H1 (cell line): ENCODE measurements around the gene HSDL2. TPM values are rescaled to one million over a fixed set of nuclear protein-coding genes. Genes with fewer than 3 reads are reported as not detected.

Experiments used
- BCL11A ChIP-seq, 2 experiments: IDR thresholded peaks; one replicate each; pipeline ENCODE4 v1.6.1; 2011; ENCODE audit warnings: low read depth in 2 of 2, low read length in 2 of 2, mild to moderate bottlenecking in 2 of 2
- CBX5 ChIP-seq: fragments of 300-800, 300-1000 bp; sonication (generic); IDR thresholded peaks from 2 replicates; pipeline ENCODE4 v1.7.1; 2016; ENCODE audit warnings: antibody characterized with exemption, low read length, low read depth
- CREB1 ChIP-seq: IDR thresholded peaks from 2 replicates; pipeline ENCODE4 v1.6.1; 2012; ENCODE audit warnings: inconsistent platforms
- JUND ChIP-seq: IDR thresholded peaks from 2 replicates; pipeline ENCODE4 v1.6.1; 2011; ENCODE audit warnings: mild to moderate bottlenecking, improper control_type of control experiment, low read length
- NANOG ChIP-seq: IDR thresholded peaks from 2 replicates; pipeline ENCODE4 v1.6.1; 2011; ENCODE audit warnings: low read length, low read depth, mild to moderate bottlenecking, inconsistent platforms; ENCODE audit not compliant: insufficient read depth, poor library complexity, severe bottlenecking
- POLR2A ChIP-seq, 2 experiments: IDR thresholded peaks; 1 replicate in 1 of 2; 2 replicates in 1 of 2; pipeline ENCODE4 v1.6.1; 2011; ENCODE audit warnings: low read depth in 2 of 2, low read length in 2 of 2, mild to moderate bottlenecking in 2 of 2; ENCODE audit errors: control extremely low read depth in 1 of 2
- RFX5 ChIP-seq: IDR thresholded peaks from 2 replicates; pipeline ENCODE4 v1.6.1; 2011; ENCODE audit warnings: low read depth, low read length, improper control_type of control experiment, borderline replicate concordance
- polyA plus RNA-seq, 7 experiments: library from polyadenylated mRNA; depleted of rRNA in 3 of 7; stranded (reverse) in 5 of 7; unstranded in 2 of 7; fragments of >200 nt in 5 of 7; fragments of 200-250 nt in 2 of 7; gene quantifications; 1 replicate in 5 of 7; 2 replicates in 1 of 7; 4 replicates in 1 of 7; pipeline versions ENCODE4 v1.2.1 to v1.2.3, GENCODE V29; 2011 to 2013; ENCODE audit warnings: missing spikeins in 2 of 7, mixed read lengths in 2 of 7
- total RNA-seq: library from RNA; stranded (reverse); fragmentation: NEBNext Ultra II Directional; extraction: Animal tissue kit (Norgen Biotek cat#: 25700); gene quantifications from 2 replicates; pipeline ENCODE4 v1.2.1, GENCODE V29; 2021
- TF ChIP-seq, protein P1 (sequence below): IDR thresholded peaks from 2 replicates; pipeline ENCODE4 v1.6.1; 2012; ENCODE audit warnings: inconsistent platforms
- TF ChIP-seq, protein P2 (sequence below): IDR thresholded peaks from 2 replicates; pipeline ENCODE4 v1.6.1; 2011; ENCODE audit warnings: low read length, improper control_type of control experiment

HSDL2 gene
- total and polyA plus RNA-seq, 2 of the 8 experiments (the other 6 are each of a cell fraction or from before 2014, with no cell fraction given): 6.6 to 15.4 TPM

DNA sequence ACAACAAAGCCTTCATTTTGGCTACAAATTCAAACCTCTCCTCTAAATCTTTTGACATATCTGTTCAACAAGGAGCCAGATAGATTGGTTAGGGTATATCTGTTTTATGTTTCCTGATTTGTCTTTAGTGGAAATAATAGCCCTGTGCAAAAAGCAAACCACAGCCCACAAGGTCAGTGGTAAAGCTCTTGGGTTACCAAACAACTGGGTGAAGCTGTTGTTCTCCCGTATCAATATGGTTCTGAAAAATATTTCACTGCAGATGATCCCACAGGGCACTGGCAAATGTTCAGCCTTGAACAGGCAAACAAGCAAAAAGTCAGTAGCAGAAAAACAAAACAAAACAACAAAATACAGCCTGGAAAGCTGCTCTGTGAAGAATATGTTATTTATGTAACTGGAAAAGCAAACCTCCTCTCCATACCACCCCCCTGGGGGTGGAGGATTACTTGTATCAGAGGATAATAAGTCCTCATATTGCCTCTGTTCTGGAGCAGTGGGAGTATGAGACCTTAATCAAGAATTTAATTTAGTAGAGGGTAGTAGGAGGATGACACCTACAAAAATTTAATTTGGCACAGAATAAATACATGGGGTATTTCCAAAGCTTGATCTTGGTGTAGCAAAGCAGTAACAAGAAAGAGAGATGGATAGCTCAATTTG, 25.7 kb upstream of the HSDL2 start (continued):
- TF ChIP-seq NANOG (no peak), JUND (no peak), BCL11A (IDR thresholded peaks at IDR 0.05; ENCODE audit: low read depth in 2 of 2, low read length in 2 of 2) (no peak), RFX5 (no peak), CREB1 (no peak), CBX5 (no peak), POLR2A (IDR thresholded peaks at IDR 0.05; ENCODE audit: control extremely low read depth in 1 of 2, low read depth in 2 of 2, low read length in 2 of 2) (no peak)
- TF ChIP-seq, protein P1, sequence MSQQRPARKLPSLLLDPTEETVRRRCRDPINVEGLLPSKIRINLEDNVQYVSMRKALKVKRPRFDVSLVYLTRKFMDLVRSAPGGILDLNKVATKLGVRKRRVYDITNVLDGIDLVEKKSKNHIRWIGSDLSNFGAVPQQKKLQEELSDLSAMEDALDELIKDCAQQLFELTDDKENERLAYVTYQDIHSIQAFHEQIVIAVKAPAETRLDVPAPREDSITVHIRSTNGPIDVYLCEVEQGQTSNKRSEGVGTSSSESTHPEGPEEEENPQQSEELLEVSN: no peak
- TF ChIP-seq, protein P2, sequence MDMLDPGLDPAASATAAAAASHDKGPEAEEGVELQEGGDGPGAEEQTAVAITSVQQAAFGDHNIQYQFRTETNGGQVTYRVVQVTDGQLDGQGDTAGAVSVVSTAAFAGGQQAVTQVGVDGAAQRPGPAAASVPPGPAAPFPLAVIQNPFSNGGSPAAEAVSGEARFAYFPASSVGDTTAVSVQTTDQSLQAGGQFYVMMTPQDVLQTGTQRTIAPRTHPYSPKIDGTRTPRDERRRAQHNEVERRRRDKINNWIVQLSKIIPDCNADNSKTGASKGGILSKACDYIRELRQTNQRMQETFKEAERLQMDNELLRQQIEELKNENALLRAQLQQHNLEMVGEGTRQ: no peak
